Esophagus squamous epithelium (tissue), 4 donors: ENCODE results near the gene PRRX2.

Experiments
- CTCF ChIP-seq, 6 experiments: fragments of 450-650 bp in 4 of 6; fragments of 200-600 bp in 2 of 6; sonication (generic) in 2 of 6; IDR thresholded peaks; one replicate each; pipeline ENCODE4 v1.5.1; 2016 to 2019; ENCODE audit warnings: antibody characterized with exemption in 6 of 6, mild to moderate bottlenecking in 4 of 6, moderate library complexity in 4 of 6
- POLR2A ChIP-seq, 4 donors: fragments of 450-650 bp; IDR thresholded peaks; one replicate each; pipeline ENCODE4 v1.6.1; 2017; ENCODE audit warnings: antibody characterized with exemption in 4 of 4, mild to moderate bottlenecking in 4 of 4, moderate library complexity in 3 of 4

- no peak for TF ChIP-seq CTCF (IDR thresholded peaks at IDR 0.05)
- no peak for TF ChIP-seq POLR2A (IDR thresholded peaks at IDR 0.05)
Measured at GRCh38 chr9:129648764-129649115, 16.7 kb upstream of the PRRX2 start.
